ENCODE data around the gene MYCBPAP.

GRCh38 chr17:50514388-50514787 lies 6.1 kb downstream of the MYCBPAP start:
- no peak for TF ChIP-seq EZH2 (optimal IDR thresholded peaks at IDR 0.05; ENCODE audit: low read depth, low read length)
- TF ChIP-seq CTCF (IDR thresholded peaks at IDR 0.05; ENCODE audit: low read length), result no peak
- no peak for TF ChIP-seq EZH2phosphoT487 (IDR thresholded peaks at IDR 0.05; ENCODE audit: low read length)
